Stimulated activated memory B cell treated with anti-CD40 and anti-IgM and Interleukin-4, amounts not matched to agents 10 μg/mL and 1 μg/mL and 100 μg/mL, for 72 hours (primary cell): ENCODE data around the gene PLSCR2.

Experiments used
- ATAC-seq: fragments of 150-1000 bp; cut with Tn5 transposase; 2 replicates; pipeline ENCODE4 v1.10.0; 2021
- H3K27ac Mint-ChIP-seq: one replicate; pipeline ENCODE4 v1.8.0; 2022; ENCODE audit warnings: mild to moderate bottlenecking, mixed read lengths
- H3K27me3 Mint-ChIP-seq: one replicate; pipeline ENCODE4 v1.8.0; 2022; ENCODE audit warnings: mixed read lengths
- H3K36me3 Mint-ChIP-seq: one replicate; pipeline ENCODE4 v1.8.0; 2022; ENCODE audit warnings: mixed read lengths
- H3K4me1 Mint-ChIP-seq: one replicate; pipeline ENCODE4 v1.8.0; 2022; ENCODE audit warnings: mixed read lengths
- H3K4me3 Mint-ChIP-seq: one replicate; pipeline ENCODE4 v1.8.0; 2022; ENCODE audit warnings: mild to moderate bottlenecking, moderate library complexity, mixed read lengths
- H3K9me3 Mint-ChIP-seq: one replicate; pipeline ENCODE4 v1.8.0; 2022; ENCODE audit warnings: mixed read lengths

PLSCR2 gene

DNA sequence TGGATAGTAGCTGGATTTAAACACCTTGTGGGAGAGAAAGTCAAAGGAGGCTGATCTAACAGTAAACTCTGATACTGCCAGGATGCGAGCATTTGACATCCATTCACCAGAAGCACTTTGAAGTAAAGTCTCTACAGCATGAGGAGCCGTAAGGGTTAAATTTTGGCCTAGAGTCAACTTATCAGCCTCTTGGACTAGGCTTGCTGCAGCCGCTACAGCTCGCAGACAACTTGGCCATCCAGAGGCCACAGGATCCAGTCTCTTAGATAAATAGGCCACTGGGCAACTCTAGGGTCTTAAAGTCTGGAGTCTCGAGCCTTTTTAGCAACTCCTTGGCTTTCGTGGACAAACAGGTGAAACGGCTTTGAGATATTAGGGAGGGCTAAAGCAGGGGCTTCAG, 61.4 kb downstream of the PLSCR2 start:
- Mint-ChIP-seq H3K27ac (no peak overlapping the region), H3K9me3 (peaks cover 8% of the 10 kb centered on the region), H3K36me3 (no peaks in the 10 kb centered on the region), H3K27me3 (peaks cover 7% of the 10 kb centered on the region), H3K4me3 (no peak overlapping the region), H3K4me1 (no peaks in the 10 kb centered on the region)
- ATAC-seq: no peak

- ATAC-seq: no peak
- Mint-ChIP-seq H3K27me3 (peaks cover 7% of the 10 kb centered on the region), H3K4me3 (no peak overlapping the region), H3K36me3 (no peaks in the 10 kb centered on the region), H3K27ac (no peak overlapping the region), H3K4me1 (no peaks in the 10 kb centered on the region), H3K9me3 (no peaks in the 10 kb centered on the region)
These were observed 64.9 kb downstream of the PLSCR2 start for GRCh38 chr3:146404436-146404835.

DNA sequence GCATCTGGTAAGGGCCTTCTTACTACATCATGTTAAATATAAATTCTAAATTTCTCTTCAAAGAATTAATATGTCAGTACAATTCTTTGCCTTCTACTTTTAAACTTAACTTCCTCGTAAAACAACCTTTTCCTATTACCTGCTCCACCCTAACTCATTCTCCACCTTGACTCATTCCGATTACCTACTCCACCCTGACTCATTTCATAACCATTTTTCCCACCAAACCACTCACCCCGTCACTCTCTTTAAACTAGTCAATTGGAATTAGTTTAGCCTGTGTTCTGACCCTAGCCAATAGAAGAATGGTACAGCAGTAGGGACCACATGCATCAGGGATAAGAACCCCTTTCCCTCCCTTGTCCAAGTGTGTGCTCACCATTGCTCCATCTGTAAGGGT, 65.6 kb downstream of the PLSCR2 start:
- H3K36me3 Mint-ChIP-seq: no peaks in the 10 kb centered on the region
- ATAC-seq: no peak
- H3K4me1 Mint-ChIP-seq: no peaks in the 10 kb centered on the region
- H3K9me3 Mint-ChIP-seq: no peaks in the 10 kb centered on the region
- no peak overlapping the region for H3K27ac Mint-ChIP-seq
- H3K27me3 Mint-ChIP-seq: peaks cover under 1% of the 10 kb centered on the region
- no peak overlapping the region for H3K4me3 Mint-ChIP-seq

DNA sequence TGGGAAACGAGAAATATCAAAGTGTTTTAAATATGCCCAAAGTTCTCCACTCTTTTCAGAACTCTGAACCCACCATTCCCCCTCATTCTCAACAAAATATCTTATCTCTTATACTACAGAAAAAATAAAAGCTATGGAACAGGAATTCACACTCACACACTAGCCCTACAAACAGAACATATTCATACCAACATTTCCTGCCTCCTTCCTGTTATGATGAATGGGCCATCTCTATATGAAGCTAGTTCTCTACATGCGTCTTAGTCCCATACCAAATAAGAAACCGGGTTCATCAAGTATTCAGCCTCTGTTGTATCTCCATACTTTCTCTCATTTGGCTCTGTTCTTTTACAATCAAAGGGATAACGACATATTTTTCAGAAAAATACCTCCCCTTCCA, 72.6 kb downstream of the PLSCR2 start:
- no peaks in the 10 kb centered on the region for H3K4me1 Mint-ChIP-seq
- ATAC-seq: no peak
- no peaks in the 10 kb centered on the region for H3K9me3 Mint-ChIP-seq
- H3K4me3 Mint-ChIP-seq: no peak overlapping the region
- H3K27me3 Mint-ChIP-seq: no peaks in the 10 kb centered on the region
- no peaks in the 10 kb centered on the region for H3K36me3 Mint-ChIP-seq
- H3K27ac Mint-ChIP-seq: no peak overlapping the region

DNA sequence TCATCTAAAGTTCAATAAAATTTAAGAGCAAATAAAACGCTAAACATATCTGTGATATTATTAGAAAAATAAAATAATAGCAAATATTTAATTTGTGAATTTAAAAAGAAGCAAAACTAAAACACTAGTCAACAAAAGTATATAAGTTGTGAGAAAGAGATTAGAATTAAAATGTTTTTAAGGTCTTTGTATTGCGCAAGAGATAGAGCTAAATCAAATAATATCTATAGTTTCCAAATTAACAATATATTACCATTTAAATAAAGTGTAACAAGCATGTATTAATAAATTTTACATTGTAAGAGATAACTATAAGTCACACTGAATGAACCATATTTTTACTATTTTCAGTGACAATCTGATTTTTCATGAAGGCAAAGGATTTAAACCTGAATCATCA, 74.2 kb downstream of the PLSCR2 start:
- H3K36me3 Mint-ChIP-seq: no peaks in the 10 kb centered on the region
- no peaks in the 10 kb centered on the region for H3K9me3 Mint-ChIP-seq
- no peaks in the 10 kb centered on the region for H3K27me3 Mint-ChIP-seq
- H3K27ac Mint-ChIP-seq: no peak overlapping the region
- no peak overlapping the region for H3K4me3 Mint-ChIP-seq
- H3K4me1 Mint-ChIP-seq: no peaks in the 10 kb centered on the region
- no peak for ATAC-seq

GRCh38 chr3:146390957-146391356, 78.4 kb downstream of the PLSCR2 start:
- Mint-ChIP-seq H3K36me3 (no peaks in the 10 kb centered on the region), H3K4me3 (no peak overlapping the region), H3K27me3 (peaks cover 13% of the 10 kb centered on the region), H3K4me1 (no peaks in the 10 kb centered on the region), H3K9me3 (no peaks in the 10 kb centered on the region), H3K27ac (no peak overlapping the region)
- ATAC-seq: no peak

- Mint-ChIP-seq H3K4me3 (no peak overlapping the region), H3K9me3 (no peaks in the 10 kb centered on the region), H3K27me3 (peaks cover 13% of the 10 kb centered on the region), H3K27ac (no peak overlapping the region), H3K36me3 (no peaks in the 10 kb centered on the region), H3K4me1 (no peaks in the 10 kb centered on the region)
- no peak for ATAC-seq
These were observed 79.2 kb downstream of the PLSCR2 start for GRCh38 chr3:146390006-146390772.

GRCh38 chr3:146387566-146387965, 81.8 kb downstream of the PLSCR2 start:
- Mint-ChIP-seq H3K27ac (no peak overlapping the region), H3K36me3 (no peaks in the 10 kb centered on the region), H3K4me1 (no peaks in the 10 kb centered on the region), H3K27me3 (peaks cover 13% of the 10 kb centered on the region), H3K4me3 (no peak overlapping the region), H3K9me3 (no peaks in the 10 kb centered on the region)
- no peak for ATAC-seq

DNA sequence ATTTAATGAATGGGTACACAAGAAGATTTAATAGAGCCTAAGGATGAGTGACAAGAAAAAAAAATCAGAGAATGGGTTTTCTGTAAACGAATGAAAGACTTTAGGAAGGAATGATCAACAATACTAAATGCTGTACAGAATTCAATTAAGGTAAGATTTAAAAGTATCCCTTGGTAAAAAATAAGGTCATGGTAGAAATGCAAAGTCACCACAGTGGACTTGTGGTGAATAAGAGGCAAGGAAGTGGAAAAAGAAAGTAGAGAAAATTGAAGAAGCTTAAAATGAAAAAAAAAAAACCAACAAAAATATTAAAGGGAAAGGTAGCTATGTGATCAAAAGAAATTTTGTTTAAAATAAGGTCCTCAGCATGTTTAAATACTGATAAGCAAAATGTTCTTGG, 82.4 kb downstream of the PLSCR2 start:
- no peak for ATAC-seq
- H3K9me3 Mint-ChIP-seq: no peaks in the 10 kb centered on the region
- H3K36me3 Mint-ChIP-seq: no peaks in the 10 kb centered on the region
- H3K27me3 Mint-ChIP-seq: peaks cover 13% of the 10 kb centered on the region
- H3K27ac Mint-ChIP-seq: no peak overlapping the region
- H3K4me1 Mint-ChIP-seq: no peaks in the 10 kb centered on the region
- no peak overlapping the region for H3K4me3 Mint-ChIP-seq

- H3K36me3 Mint-ChIP-seq: no peaks in the 10 kb centered on the region
- no peak overlapping the region for H3K4me3 Mint-ChIP-seq
- ATAC-seq: no peak
- no peak overlapping the region for H3K27ac Mint-ChIP-seq
- H3K4me1 Mint-ChIP-seq: no peaks in the 10 kb centered on the region
- peaks cover 13% of the 10 kb centered on the region for H3K27me3 Mint-ChIP-seq
- no peaks in the 10 kb centered on the region for H3K9me3 Mint-ChIP-seq
These were observed 84.6 kb downstream of the PLSCR2 start for GRCh38 chr3:146384786-146385185.
